SU-DHL-6 (cell line): ENCODE data around the gene CELA2B.

Source experiments
- EZH2phosphoT487 ChIP-seq: fragments of 200-600 bp; sonication (generic), shearing (Covaris generic); conservative IDR thresholded peaks from 2 replicates; pipeline ENCODE4 v1.6.1; 2018; ENCODE audit warnings: mild to moderate bottlenecking, antibody characterized with exemption, low read length, moderate library complexity, mixed read lengths
- TF ChIP-seq, protein P1 (sequence below): fragments of 200-600 bp; sonication (generic); IDR thresholded peaks from one replicate; pipeline ENCODE4 v1.5.1; 2017; ENCODE audit warnings: antibody characterized with exemption, mild to moderate bottlenecking, low read length, moderate library complexity; ENCODE audit not compliant: insufficient read depth, poor library complexity, severe bottlenecking

GRCh38 chr1:15538771-15539170 lies 62.9 kb downstream of the CELA2B start:
- TF ChIP-seq, protein P1, sequence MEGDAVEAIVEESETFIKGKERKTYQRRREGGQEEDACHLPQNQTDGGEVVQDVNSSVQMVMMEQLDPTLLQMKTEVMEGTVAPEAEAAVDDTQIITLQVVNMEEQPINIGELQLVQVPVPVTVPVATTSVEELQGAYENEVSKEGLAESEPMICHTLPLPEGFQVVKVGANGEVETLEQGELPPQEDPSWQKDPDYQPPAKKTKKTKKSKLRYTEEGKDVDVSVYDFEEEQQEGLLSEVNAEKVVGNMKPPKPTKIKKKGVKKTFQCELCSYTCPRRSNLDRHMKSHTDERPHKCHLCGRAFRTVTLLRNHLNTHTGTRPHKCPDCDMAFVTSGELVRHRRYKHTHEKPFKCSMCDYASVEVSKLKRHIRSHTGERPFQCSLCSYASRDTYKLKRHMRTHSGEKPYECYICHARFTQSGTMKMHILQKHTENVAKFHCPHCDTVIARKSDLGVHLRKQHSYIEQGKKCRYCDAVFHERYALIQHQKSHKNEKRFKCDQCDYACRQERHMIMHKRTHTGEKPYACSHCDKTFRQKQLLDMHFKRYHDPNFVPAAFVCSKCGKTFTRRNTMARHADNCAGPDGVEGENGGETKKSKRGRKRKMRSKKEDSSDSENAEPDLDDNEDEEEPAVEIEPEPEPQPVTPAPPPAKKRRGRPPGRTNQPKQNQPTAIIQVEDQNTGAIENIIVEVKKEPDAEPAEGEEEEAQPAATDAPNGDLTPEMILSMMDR, result no peak
- TF ChIP-seq EZH2phosphoT487, result no peak
